ENCODE data around the gene FAM219B. TPM values are rescaled to one million over a fixed set of nuclear protein-coding genes. Genes with fewer than 3 reads are reported as not detected.

FAM219B gene
- total and polyA plus RNA-seq, 2 of the 8 experiments (the other 6 are each of a cell fraction or from before 2014, with no cell fraction given) = 57.1 to 66.6 TPM

DNA sequence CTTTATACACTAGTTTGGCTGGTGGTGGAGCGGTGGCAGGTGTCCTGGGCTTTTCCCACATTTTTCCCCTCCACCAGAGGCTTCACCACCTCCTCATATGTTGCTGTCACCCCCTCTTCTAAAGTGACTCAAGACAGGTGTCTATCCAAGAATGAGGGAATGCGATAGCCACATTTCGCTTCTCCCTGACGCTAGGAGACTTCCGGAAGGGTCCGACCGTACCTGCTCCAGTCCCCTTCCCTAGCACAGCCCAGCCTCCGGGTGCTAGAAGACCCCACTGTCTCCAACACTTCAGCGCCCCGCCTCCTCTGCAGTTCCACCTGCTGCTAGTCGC is 34.0 kb downstream of the FAM219B start:
- no peak overlapping the region for H2AK5ac ChIP-seq (ENCODE audit: low read depth, low read length)
- H2BK120ac ChIP-seq (replicated peaks; ENCODE audit: low read depth, low read length) = no peak overlapping the region
- ChIA-PET POLR2A (ENCODE audit: partially characterized antibody) (interaction anchor here (1.3 to 1.6 kb wide), 2 partner anchors 17 to 25 kb away, joined by 4 to 12 read pairs; partner anchors contain the start of gene MPI), CTCF (ENCODE audit: partially characterized antibody) (interaction anchor here (1.6 kb wide), 1 partner anchor 11 kb away, joined by 5 read pairs; no protein-coding TSS in a partner anchor)
- peaks cover 0 to 5% of the 10 kb centered on the region in 2 experiments for H4K20me1 ChIP-seq (replicated peaks in 1 of 2; ENCODE audit: control insufficient read depth in 1 of 2, insufficient read depth in 2 of 2, low read length in 2 of 2)
- peaks cover 0 to 43% of the 10 kb centered on the region in 2 experiments; a peak in 2 of 4 replicates for H3K79me2 ChIP-seq (ENCODE audit: control insufficient read depth in 1 of 2, insufficient read depth in 2 of 2, low read length in 2 of 2)
- H2BK5ac ChIP-seq (ENCODE audit: low read depth, low read length) = peak overlapping the region; percentile 93; the same call in 1 of the 2 replicates
- no peak overlapping the region for H4K5ac ChIP-seq (ENCODE audit: insufficient read length, low read depth, low read length)
- peak overlapping the region; percentile 78 to 98 for H3K4me2 ChIP-seq (ENCODE audit: insufficient read depth in 1 of 2, low read depth in 2 of 2, low read length in 2 of 2)
- H3K18ac ChIP-seq (ENCODE audit: extremely low read depth, low read length) = no peak overlapping the region
- no peak overlapping the region for H3K56ac ChIP-seq (replicated peaks; ENCODE audit: insufficient read length, low read depth, low read length)
- H4K8ac ChIP-seq (ENCODE audit: extremely low read depth, insufficient read depth, low read length) = no peak overlapping the region
- H2BK12ac ChIP-seq (ENCODE audit: low read depth, low read length) = no peak overlapping the region
- no peak for DNase-seq (ENCODE audit: low read depth in 1 of 2, low spot score in 2 of 2)
- peaks cover 0 to 3% (median 0%) of the 10 kb centered on the region in 4 experiments; a peak in 1 of 7 replicates for H3K4me1 ChIP-seq (replicated peaks in 1 of 4; ENCODE audit: control insufficient read depth in 3 of 4, insufficient read depth in 4 of 4, low read length in 3 of 4)
- H3K36me3 ChIP-seq (ENCODE audit: control insufficient read depth in 2 of 4, insufficient read depth in 4 of 4, low read length in 3 of 4) = no peaks in the 10 kb centered on the region
- H3K4me3 ChIP-seq (ENCODE audit: extremely low read depth in 1 of 4, insufficient read depth in 2 of 4, low read depth in 3 of 4, low read length in 4 of 4) = peak overlapping the region; percentile 80 to 98 (median 93)
- no peak for FAIRE-seq
- H3K79me1 ChIP-seq (ENCODE audit: low read depth, low read length) = peaks cover 2% of the 10 kb centered on the region; the same call in 1 of the 2 replicates
- H3K23me2 ChIP-seq (ENCODE audit: low read depth, low read length) = peaks cover 5% of the 10 kb centered on the region; the same call in 1 of the 2 replicates
- H2BK15ac ChIP-seq (ENCODE audit: low read length) = no peak overlapping the region
- H3K23ac ChIP-seq (ENCODE audit: insufficient read length) = no peak overlapping the region
- H2AFZ ChIP-seq (ENCODE audit: low read length) = no peak overlapping the region
- no peak overlapping the region for H3K4ac ChIP-seq (replicated peaks; ENCODE audit: insufficient read length, low read depth, low read length)
- H4K91ac ChIP-seq (replicated peaks; ENCODE audit: insufficient read length, low read length) = no peak overlapping the region
- 1% methylated on average over 11 of the region's 11 CpGs; no CpG with 5 or more reads in 1 of the 2 experiments for WGBS, 2 experiments (ENCODE audit: extremely low coverage in 1 of 2, insufficient coverage in 1 of 2, insufficient read length in 1 of 2, insufficient replicate concordance in 2 of 2, low coverage in 1 of 2, low lambda C conversion rate in 2 of 2, missing lambda C conversion rate in 1 of 2)
- H3K9me3 ChIP-seq (ENCODE audit: insufficient read depth in 2 of 2, low read depth in 1 of 2, low read length in 1 of 2) = no peaks in the 10 kb centered on the region
- H3K9ac ChIP-seq (replicated peaks in 1 of 4; ENCODE audit: extremely low read depth in 1 of 4, low read depth in 3 of 4, low read length in 3 of 4) = peak overlapping the region in 2 of 4 experiments; percentile 65 to 92; a peak in 5 of 7 replicates
- H3K14ac ChIP-seq (ENCODE audit: insufficient read length) = no peak overlapping the region
- H3K27ac ChIP-seq (ENCODE audit: low read depth, low read length) = no peak overlapping the region
- H3K27me3 ChIP-seq (replicated peaks in 1 of 4; ENCODE audit: control insufficient read depth in 3 of 4, extremely low read depth in 1 of 4, insufficient read depth in 3 of 4, low read length in 3 of 4) = no peaks in the 10 kb centered on the region
- H2BK20ac ChIP-seq (ENCODE audit: low read length) = no peak overlapping the region
- no peak for TF ChIP-seq RXRA (IDR thresholded peaks at IDR 0.05; ENCODE audit: insufficient read depth, low read depth, low read length)
- TF ChIP-seq TAF1 (IDR thresholded peaks at IDR 0.05; ENCODE audit: low read depth, low read length) = 0 out of 2 replicates have a peak, but pooled peaks have one; percentile 12
- no peak for TF ChIP-seq YY1 (IDR thresholded peaks at IDR 0.05; ENCODE audit: low read depth, low read length)
- TF ChIP-seq SAP30 (IDR thresholded peaks at IDR 0.05; ENCODE audit: insufficient read depth, insufficient replicate concordance, low read length) = peak; percentile 72
- no peak for TF ChIP-seq CBX8 (IDR thresholded peaks at IDR 0.05; ENCODE audit: borderline replicate concordance, low read depth, low read length)

Measured in H1 (cell line).